GM12891 (cell line): Measurements from ENCODE around the gene KLHL25.

Source experiments
- PAX5 ChIP-seq: IDR thresholded peaks from 2 replicates; pipeline ENCODE4 v1.6.1; 2011; ENCODE audit warnings: low read length, moderate library complexity, mild to moderate bottlenecking; ENCODE audit not compliant: insufficient read depth, severe bottlenecking
- POLR2A ChIP-seq: IDR thresholded peaks from 2 replicates; pipeline ENCODE4 v1.6.1; 2011; ENCODE audit warnings: low read depth, low read length, control low read depth
- POLR2AphosphoS5 ChIP-seq: IDR thresholded peaks from 2 replicates; pipeline ENCODE4 v1.6.1; 2011; ENCODE audit warnings: low read depth, low read length, control low read depth
- POU2F2 ChIP-seq: IDR thresholded peaks from 2 replicates; pipeline ENCODE4 v1.6.1; 2011; ENCODE audit warnings: low read depth, mild to moderate bottlenecking, control low read depth, low read length, moderate library complexity
- SPI1 ChIP-seq: IDR thresholded peaks from 2 replicates; pipeline ENCODE4 v1.6.1; 2011; ENCODE audit warnings: low read depth, low read length, control low read depth
- TAF1 ChIP-seq: IDR thresholded peaks from 2 replicates; pipeline ENCODE4 v1.6.1; 2011; ENCODE audit warnings: low read depth, low read length, control low read depth

DNA sequence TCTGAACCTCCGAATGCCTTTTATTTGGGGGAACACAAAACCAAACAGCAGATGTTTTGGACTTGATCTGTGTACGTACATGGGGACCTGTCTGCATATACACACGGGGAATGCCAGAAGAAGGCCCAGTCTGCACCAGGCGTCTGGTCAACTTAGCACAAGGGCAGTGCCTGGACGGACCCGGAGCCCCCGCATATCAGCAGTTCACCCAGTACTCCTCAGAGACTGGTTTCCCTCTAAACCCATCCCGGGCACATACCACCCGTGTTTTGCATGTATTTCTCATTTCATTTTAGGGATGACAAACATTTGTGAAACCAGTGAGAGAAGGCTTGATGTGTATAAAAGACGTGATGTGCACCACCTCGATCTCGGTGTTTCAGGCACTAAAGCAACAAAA lies 49.7 kb downstream of the KLHL25 start:
- no peak for TF ChIP-seq POLR2A
- TF ChIP-seq TAF1 = no peak
- no peak for TF ChIP-seq SPI1
- no peak for TF ChIP-seq POLR2AphosphoS5
- no peak for TF ChIP-seq POU2F2
- TF ChIP-seq PAX5 = no peak
